Measurements from ENCODE around the gene AMER2.
"Not testable (repeated sequence)": the region's sequence is repeated elsewhere in the genome, so short reads cannot be mapped to it uniquely, and the experiment has no call there.

The AMER2 gene

GRCh38 chr13:25181597-25181996 is 9.5 kb upstream of the AMER2 start:
- DNase-seq (ENCODE audit: low read depth in 2 of 2) = no peak

- DNase-seq (ENCODE audit: low read depth in 2 of 2) = no peak
Observed at GRCh38 chr13:25180775-25181537, 8.9 kb upstream of the AMER2 start.

GRCh38 chr13:25179832-25180774 is 8.0 kb upstream of the AMER2 start:
- DNase-seq (ENCODE audit: low read depth in 2 of 2) = no peak

- no peak for DNase-seq (ENCODE audit: low read depth in 2 of 2)
Observed at GRCh38 chr13:25179011-25179410, 6.9 kb upstream of the AMER2 start.

GRCh38 chr13:25178070-25178469 is 6.0 kb upstream of the AMER2 start:
- no peak for DNase-seq (ENCODE audit: low read depth in 2 of 2)

- DNase-seq (ENCODE audit: low read depth in 2 of 2) = no peak
Observed at GRCh38 chr13:25177636-25178035, 5.5 kb upstream of the AMER2 start.

- DNase-seq (ENCODE audit: low read depth in 2 of 2) = no peak
Observed at GRCh38 chr13:25177012-25177411, 4.9 kb upstream of the AMER2 start.

- no peak for DNase-seq (ENCODE audit: low read depth in 2 of 2)
Observed at GRCh38 chr13:25175431-25175830, 3.3 kb upstream of the AMER2 start.

- no peak for DNase-seq (ENCODE audit: low read depth in 2 of 2)
Observed at GRCh38 chr13:25175026-25175425, 2.9 kb upstream of the AMER2 start.

GRCh38 chr13:25174304-25174703 is 2.2 kb upstream of the AMER2 start:
- no peak for DNase-seq (ENCODE audit: low read depth in 2 of 2)

- no peak for DNase-seq (ENCODE audit: low read depth in 2 of 2)
Observed at GRCh38 chr13:25172303-25172630, 179 bp upstream of the AMER2 start.

GRCh38 chr13:25171170-25171516 is 945 bp downstream of the AMER2 start:
- no peak for DNase-seq (ENCODE audit: low read depth in 2 of 2)

- DNase-seq (ENCODE audit: low read depth in 2 of 2) = no peak
Observed at GRCh38 chr13:25170554-25171111, 1.5 kb downstream of the AMER2 start.

GRCh38 chr13:25169951-25170553 is 2.0 kb downstream of the AMER2 start:
- no peak for DNase-seq (ENCODE audit: low read depth in 2 of 2)

GRCh38 chr13:25169356-25169755 is 2.7 kb downstream of the AMER2 start:
- no peak for DNase-seq (ENCODE audit: low read depth in 2 of 2)

GRCh38 chr13:25168790-25169189 is 3.3 kb downstream of the AMER2 start:
- DNase-seq (ENCODE audit: low read depth in 2 of 2) = no peak

GRCh38 chr13:25167382-25168174 is 4.5 kb downstream of the AMER2 start:
- no peak for DNase-seq (ENCODE audit: low read depth in 2 of 2)

GRCh38 chr13:25166306-25166705 is 5.8 kb downstream of the AMER2 start:
- DNase-seq (ENCODE audit: low read depth in 2 of 2) = no peak

- no peak for DNase-seq (ENCODE audit: low read depth in 2 of 2)
Observed at GRCh38 chr13:25165663-25166062, 6.4 kb downstream of the AMER2 start.

- DNase-seq (ENCODE audit: low read depth in 2 of 2) = not testable (repeated sequence)
Observed at GRCh38 chr13:25165163-25165562, 6.9 kb downstream of the AMER2 start.

GRCh38 chr13:25157681-25158080 is 14.4 kb downstream of the AMER2 start:
- no peak for DNase-seq (ENCODE audit: low read depth in 2 of 2)

- DNase-seq (ENCODE audit: low read depth in 2 of 2) = no peak
Observed at GRCh38 chr13:25153736-25154135, 18.4 kb downstream of the AMER2 start.
